H1 (cell line): ENCODE measurements around the gene ANKS1B. TPM values are rescaled to one million over a fixed set of nuclear protein-coding genes. Genes with fewer than 3 reads are reported as not detected.

Experiments used
- CTCF ChIA-PET: fragments of 300-600 bp; sonication (Branson Sonifier 250); formaldehyde crosslinking; loops from one replicate; lab custom pipeline; 2021; ENCODE audit not compliant: partially characterized antibody; lab: Charles Lee
- POLR2A ChIA-PET: fragments of 300-600 bp; sonication (Branson Sonifier 250); formaldehyde crosslinking; loops from one replicate; lab custom pipeline; 2021; ENCODE audit warnings: inconsistent platforms; ENCODE audit not compliant: partially characterized antibody; lab: Charles Lee
- DNase-seq, 2 experiments: peaks; one replicate each; pipeline versions ENCODE4 v3.0.0 to v3.0.0-alpha.2; 2010 to 2022; ENCODE audit warnings: low spot score in 2 of 2, low read depth in 1 of 2, mixed read lengths in 1 of 2
- FAIRE-seq: peaks from 2 replicates; lab custom pipeline; 2011; peaks lifted over from hg19 to GRCh38; lab: Jason Lieb, UNC
- H2AFZ ChIP-seq: 2 replicates; pipeline ENCODE4 v1.8.1; 2012; ENCODE audit warnings: low read length, inconsistent platforms
- H2AK5ac ChIP-seq: 2 replicates; pipeline ENCODE4 v1.6.1; 2013; ENCODE audit warnings: low read depth, low read length
- H2BK120ac ChIP-seq: replicated peaks from 2 replicates; pipeline ENCODE3; 2013; ENCODE audit warnings: low read depth, low read length, inconsistent platforms
- H2BK12ac ChIP-seq: 2 replicates; pipeline ENCODE4 v1.6.1; 2013; ENCODE audit warnings: low read depth, low read length
- H2BK15ac ChIP-seq: 2 replicates; pipeline ENCODE4 v1.6.1; 2013; ENCODE audit warnings: low read length
- H2BK20ac ChIP-seq: 2 replicates; pipeline ENCODE4 v1.6.1; 2013; ENCODE audit warnings: low read length
- H2BK5ac ChIP-seq: 2 replicates; pipeline ENCODE4 v1.6.1; 2013; ENCODE audit warnings: low read depth, low read length
- H3K14ac ChIP-seq: 2 replicates; pipeline ENCODE4 v1.6.1; 2013; ENCODE audit warnings: inconsistent platforms; ENCODE audit not compliant: insufficient read length
- H3K18ac ChIP-seq: 2 replicates; pipeline ENCODE4 v1.6.1; 2013; ENCODE audit warnings: low read length; ENCODE audit errors: extremely low read depth
- H3K23ac ChIP-seq: 2 replicates; pipeline ENCODE4 v1.6.1; 2013; ENCODE audit warnings: inconsistent platforms; ENCODE audit not compliant: insufficient read length
- H3K23me2 ChIP-seq: 2 replicates; pipeline ENCODE4 v1.6.1; 2013; ENCODE audit warnings: low read depth, low read length
- H3K27ac ChIP-seq: 2 replicates; pipeline ENCODE4 v1.6.1; 2011; ENCODE audit warnings: low read depth, low read length, inconsistent platforms
- H3K27me3 ChIP-seq, 4 experiments: replicated peaks in 1 of 4; 1 replicate in 1 of 4; 2 replicates in 3 of 4; pipeline versions ENCODE4 v1.6.1 to v1.8.1; 2011 to 2013; ENCODE audit warnings: low read length in 3 of 4, mild to moderate bottlenecking in 3 of 4, inconsistent platforms in 2 of 4, mixed read lengths in 2 of 4, moderate library complexity in 1 of 4; ENCODE audit not compliant: control insufficient read depth in 3 of 4, insufficient read depth in 3 of 4; ENCODE audit errors: extremely low read depth in 1 of 4
- H3K36me3 ChIP-seq, 4 experiments: 2 replicates each; pipeline versions ENCODE4 v1.6.1 to v1.8.1; 2011 to 2013; ENCODE audit warnings: mild to moderate bottlenecking in 4 of 4, low read length in 3 of 4, moderate library complexity in 2 of 4, control low read depth in 1 of 4, inconsistent platforms in 1 of 4; ENCODE audit not compliant: insufficient read depth in 4 of 4, control insufficient read depth in 2 of 4
- H3K4ac ChIP-seq: replicated peaks from 2 replicates; pipeline ENCODE3; 2013; ENCODE audit warnings: low read length, low read depth, mixed read lengths, inconsistent platforms; ENCODE audit not compliant: insufficient read length
- H3K4me1 ChIP-seq, 4 experiments: replicated peaks in 1 of 4; 1 replicate in 1 of 4; 2 replicates in 3 of 4; pipeline versions ENCODE4 v1.6.1 to v1.8.1; 2011 to 2013; ENCODE audit warnings: low read length in 3 of 4, inconsistent platforms in 2 of 4, mixed read lengths in 1 of 4; ENCODE audit not compliant: insufficient read depth in 4 of 4, control insufficient read depth in 3 of 4
- H3K4me2 ChIP-seq, 2 experiments: 2 replicates each; pipeline versions ENCODE4 v1.6.1 to v1.8.1; 2011 to 2013; ENCODE audit warnings: low read depth in 2 of 2, low read length in 2 of 2, control low read depth in 1 of 2, inconsistent platforms in 1 of 2, mild to moderate bottlenecking in 1 of 2; ENCODE audit not compliant: insufficient read depth in 1 of 2
- H3K4me3 ChIP-seq, 4 experiments: fragments of 200-600, 300-600 bp in 1 of 4; sonication (generic), shearing (Covaris generic), sonication (Bioruptor Twin) in 1 of 4; 2 replicates each; pipeline versions ENCODE4 v1.5.1 to v1.8.1; 2011 to 2016; ENCODE audit warnings: low read length in 4 of 4, low read depth in 3 of 4, control low read depth in 2 of 4, inconsistent platforms in 2 of 4, mild to moderate bottlenecking in 2 of 4, mixed read lengths in 1 of 4, moderate library complexity in 1 of 4; ENCODE audit not compliant: insufficient read depth in 2 of 4; ENCODE audit errors: extremely low read depth in 1 of 4
- H3K56ac ChIP-seq: replicated peaks from 2 replicates; pipeline ENCODE3; 2013; ENCODE audit warnings: low read depth, mild to moderate bottlenecking, mixed read lengths, low read length, inconsistent platforms; ENCODE audit not compliant: insufficient read length
- H3K79me1 ChIP-seq: 2 replicates; pipeline ENCODE4 v1.6.1; 2013; ENCODE audit warnings: low read depth, low read length, control low read depth
- H3K79me2 ChIP-seq, 2 experiments: 2 replicates each; pipeline versions ENCODE4 v1.6.1 to v1.8.1; 2012 to 2013; ENCODE audit warnings: low read length in 2 of 2, mild to moderate bottlenecking in 2 of 2, inconsistent platforms in 1 of 2; ENCODE audit not compliant: insufficient read depth in 2 of 2, control insufficient read depth in 1 of 2
- H3K9ac ChIP-seq, 4 experiments: replicated peaks in 1 of 4; 1 replicate in 1 of 4; 2 replicates in 3 of 4; pipeline versions ENCODE4 v1.6.1 to v1.8.1; 2011 to 2013; ENCODE audit warnings: low read depth in 3 of 4, low read length in 3 of 4, control low read depth in 2 of 4, mild to moderate bottlenecking in 2 of 4, moderate library complexity in 2 of 4, inconsistent platforms in 1 of 4; ENCODE audit errors: extremely low read depth in 1 of 4
- H3K9me3 ChIP-seq, 2 experiments: 2 replicates each; pipeline versions ENCODE4 v1.6.1 to v1.8.1; 2012 to 2013; ENCODE audit warnings: mild to moderate bottlenecking in 2 of 2, moderate library complexity in 2 of 2, control low read depth in 1 of 2, inconsistent platforms in 1 of 2, low read depth in 1 of 2, low read length in 1 of 2, mixed read lengths in 1 of 2; ENCODE audit not compliant: insufficient read depth in 2 of 2
- H4K20me1 ChIP-seq, 2 experiments: replicated peaks in 1 of 2; 2 replicates each; pipeline versions ENCODE3 to v1.8.1; 2011 to 2013; ENCODE audit warnings: inconsistent platforms in 2 of 2, low read length in 2 of 2, mild to moderate bottlenecking in 1 of 2; ENCODE audit not compliant: insufficient read depth in 2 of 2, control insufficient read depth in 1 of 2
- H4K5ac ChIP-seq: 2 replicates; pipeline ENCODE4 v1.6.1; 2013; ENCODE audit warnings: low read length, low read depth, mixed read lengths, inconsistent platforms; ENCODE audit not compliant: insufficient read length
- H4K8ac ChIP-seq: 2 replicates; pipeline ENCODE4 v1.8.0; 2013; ENCODE audit warnings: mild to moderate bottlenecking, moderate library complexity, low read length, inconsistent platforms; ENCODE audit not compliant: insufficient read depth; ENCODE audit errors: extremely low read depth
- H4K91ac ChIP-seq: replicated peaks from 2 replicates; pipeline ENCODE3; 2013; ENCODE audit warnings: low read length, mixed read lengths, inconsistent platforms; ENCODE audit not compliant: insufficient read length
- CTCF ChIP-seq, 3 experiments: IDR thresholded peaks; 1 replicate in 2 of 3; 2 replicates in 1 of 3; pipeline versions ENCODE4 v1.5.1 to v1.6.1; 2011; ENCODE audit warnings: low read length in 3 of 3, mild to moderate bottlenecking in 3 of 3, inconsistent platforms in 2 of 3, low read depth in 1 of 3, moderate library complexity in 1 of 3; ENCODE audit not compliant: insufficient read depth in 1 of 3; ENCODE audit errors: control extremely low read depth in 1 of 3
- EZH2 ChIP-seq: fragments of 200-600 bp; sonication (generic); IDR thresholded peaks from 2 replicates; pipeline ENCODE4 v1.7.1; 2012; ENCODE audit warnings: low read depth, mild to moderate bottlenecking, moderate library complexity, low read length, inconsistent platforms; ENCODE audit not compliant: severe bottlenecking
- PHF8 ChIP-seq: fragments of 200-600 bp; sonication (generic); conservative IDR thresholded peaks from 2 replicates; pipeline ENCODE4 v1.7.1; 2012; ENCODE audit warnings: low read depth, mild to moderate bottlenecking, inconsistent platforms, low read length, moderate library complexity
- POLR2AphosphoS5 ChIP-seq: IDR thresholded peaks from 2 replicates; pipeline ENCODE4 v1.6.1; 2011; ENCODE audit warnings: low read depth, low read length
- SIRT6 ChIP-seq: IDR thresholded peaks from one replicate; pipeline ENCODE4 v1.7.1; 2012; ENCODE audit warnings: low read length, inconsistent platforms
- SIX5 ChIP-seq: IDR thresholded peaks from 2 replicates; pipeline ENCODE4 v1.6.1; 2011; ENCODE audit warnings: mild to moderate bottlenecking, low read depth, low read length
- WGBS, 2 experiments: shearing (Covaris generic) in 1 of 2; methylation state at CpG; one replicate each; pipeline versions ENCODE4 v1.1.6 to v1.1.7; 2013 to 2015; ENCODE audit warnings: low lambda C conversion rate in 2 of 2, mixed read lengths in 2 of 2, inconsistent platforms in 1 of 2, low coverage in 1 of 2, missing lambda C conversion rate in 1 of 2; ENCODE audit not compliant: insufficient replicate concordance in 2 of 2, insufficient coverage in 1 of 2, insufficient read length in 1 of 2; ENCODE audit errors: extremely low coverage in 1 of 2, missing lambda C conversion rate in 1 of 2; 5-methylcytosine and 5-hydroxymethylcytosine counted together
- polyA plus RNA-seq, 7 experiments: library from polyadenylated mRNA; depleted of rRNA in 3 of 7; stranded (reverse) in 5 of 7; unstranded in 2 of 7; fragments of >200 nt in 5 of 7; fragments of 200-250 nt in 2 of 7; gene quantifications; 1 replicate in 5 of 7; 2 replicates in 1 of 7; 4 replicates in 1 of 7; pipeline versions ENCODE4 v1.2.1 to v1.2.3, GENCODE V29; 2011 to 2013; ENCODE audit warnings: missing spikeins in 2 of 7, mixed read lengths in 2 of 7
- total RNA-seq: library from RNA; stranded (reverse); fragmentation: NEBNext Ultra II Directional; extraction: Animal tissue kit (Norgen Biotek cat#: 25700); gene quantifications from 2 replicates; pipeline ENCODE4 v1.2.1, GENCODE V29; 2021

ANKS1B gene
- total and polyA plus RNA-seq, 2 of the 8 experiments (the other 6 are each of a cell fraction or from before 2014, with no cell fraction given): 2.7 to 6.1 TPM

GRCh38 chr12:99045158-99045557 is 939.6 kb downstream of the ANKS1B start:
- H3K9ac ChIP-seq: no peak overlapping the region
- no peak overlapping the region for H3K23ac ChIP-seq
- no peak overlapping the region for H2AFZ ChIP-seq
- H3K4me1 ChIP-seq: no peaks in the 10 kb centered on the region
- H3K4me2 ChIP-seq: no peak overlapping the region
- POLR2A ChIA-PET: no interaction called here
- no peak overlapping the region for H2BK12ac ChIP-seq
- H3K4me3 ChIP-seq: no peak overlapping the region
- no peaks in the 10 kb centered on the region for H4K20me1 ChIP-seq
- CTCF ChIA-PET: interaction anchor here (0.5 to 5.8 kb wide), 24 partner anchors 10 to 613 kb away, joined by 3 to 62 read pairs (median 7); no protein-coding TSS in a partner anchor
- H2BK15ac ChIP-seq: no peak overlapping the region
- H3K14ac ChIP-seq: no peak overlapping the region
- no peaks in the 10 kb centered on the region for H3K9me3 ChIP-seq
- no peaks in the 10 kb centered on the region for H3K79me2 ChIP-seq
- FAIRE-seq: no peak
- no peaks in the 10 kb centered on the region for H3K23me2 ChIP-seq
- H4K8ac ChIP-seq: no peak overlapping the region
- no peak overlapping the region for H4K91ac ChIP-seq
- no peak overlapping the region for H2AK5ac ChIP-seq
- no peaks in the 10 kb centered on the region for H3K79me1 ChIP-seq
- WGBS, 2 experiments: 71% methylated on average over 2 of the region's 2 CpGs; no CpG with 5 or more reads in 1 of the 2 experiments
- no peak for DNase-seq
- no peak overlapping the region for H2BK20ac ChIP-seq
- no peak overlapping the region for H2BK120ac ChIP-seq
- H3K27me3 ChIP-seq: no peaks in the 10 kb centered on the region
- H4K5ac ChIP-seq: no peak overlapping the region
- H2BK5ac ChIP-seq: no peak overlapping the region
- H3K4ac ChIP-seq: no peak overlapping the region
- no peak overlapping the region for H3K56ac ChIP-seq
- H3K18ac ChIP-seq: no peak overlapping the region
- H3K27ac ChIP-seq: no peak overlapping the region
- H3K36me3 ChIP-seq: no peaks in the 10 kb centered on the region
- TF ChIP-seq EZH2 (no peak), SIRT6 (no peak), SIX5 (no peak), POLR2AphosphoS5 (no peak), PHF8 (no peak), CTCF (IDR thresholded peaks at IDR 0.05; ENCODE audit: control extremely low read depth in 1 of 3, insufficient read depth in 1 of 3, low read depth in 1 of 3, low read length in 3 of 3) (no peak)
